Mesenchymal stem cell (in vitro differentiated cells and primary cell): ENCODE measurements around the gene KLHL29.
A peak's percentile ranks its signal among the peaks of the same experiment; 100 is the strongest.

Experiments used
- DNase-seq: peaks from one replicate; pipeline ENCODE4 v3.0.0-alpha.2; 2013
- H2AFZ ChIP-seq: one replicate; pipeline ENCODE4 v1.6.1; 2013; ENCODE audit warnings: low read depth, mild to moderate bottlenecking, control low read depth, inconsistent platforms, low read length, moderate library complexity
- H2AK5ac ChIP-seq: 2 replicates; pipeline ENCODE4 v1.6.1; 2013; ENCODE audit warnings: low read length, moderate library complexity, mild to moderate bottlenecking, inconsistent platforms; ENCODE audit not compliant: severe bottlenecking
- H2BK120ac ChIP-seq: one replicate; pipeline ENCODE4 v1.6.1; 2013; ENCODE audit warnings: low read depth, mild to moderate bottlenecking, inconsistent platforms, low read length, moderate library complexity
- H2BK12ac ChIP-seq, 2 experiments: one replicate each; pipeline ENCODE4 v1.6.1; 2013; ENCODE audit warnings: inconsistent platforms in 2 of 2, low read length in 2 of 2, mild to moderate bottlenecking in 2 of 2, moderate library complexity in 2 of 2, control low read depth in 1 of 2
- H2BK15ac ChIP-seq: one replicate; pipeline ENCODE4 v1.6.1; 2013; ENCODE audit warnings: mild to moderate bottlenecking, low read depth, inconsistent platforms; ENCODE audit not compliant: poor library complexity, severe bottlenecking
- H2BK5ac ChIP-seq: 2 replicates; pipeline ENCODE4 v1.6.1; 2013; ENCODE audit warnings: low read depth, mild to moderate bottlenecking, low read length, control low read depth, inconsistent platforms; ENCODE audit not compliant: poor library complexity, severe bottlenecking
- H3K14ac ChIP-seq, 2 experiments: one replicate each; pipeline ENCODE4 v1.6.1; 2013; ENCODE audit warnings: inconsistent platforms in 2 of 2, low read length in 2 of 2, control low read depth in 1 of 2, mild to moderate bottlenecking in 1 of 2, moderate library complexity in 1 of 2
- H3K18ac ChIP-seq, 2 experiments: one replicate each; pipeline ENCODE4 v1.6.1; 2013; ENCODE audit warnings: inconsistent platforms in 2 of 2, low read length in 2 of 2, control low read depth in 1 of 2, low read depth in 1 of 2, mild to moderate bottlenecking in 1 of 2
- H3K23ac ChIP-seq, 2 experiments: one replicate each; pipeline ENCODE4 v1.6.1; 2013; ENCODE audit warnings: inconsistent platforms in 2 of 2, low read length in 2 of 2, mild to moderate bottlenecking in 2 of 2, moderate library complexity in 2 of 2, control low read depth in 1 of 2
- H3K27ac ChIP-seq: 2 replicates; pipeline ENCODE4 v1.5.1; 2013; ENCODE audit warnings: mild to moderate bottlenecking, moderate library complexity, low read length, control low read depth, inconsistent platforms; ENCODE audit not compliant: poor library complexity, severe bottlenecking
- H3K27me3 ChIP-seq, 2 experiments: 2 replicates each; pipeline versions ENCODE4 v1.6.1 to v1.7.0; 2013; ENCODE audit warnings: low read length in 2 of 2, mild to moderate bottlenecking in 2 of 2, moderate library complexity in 2 of 2, control low read depth in 1 of 2, inconsistent platforms in 1 of 2; ENCODE audit not compliant: control insufficient read depth in 1 of 2, insufficient read depth in 1 of 2
- H3K36me3 ChIP-seq, 2 experiments: 2 replicates each; pipeline versions ENCODE4 v1.6.1 to v1.7.0; 2013; ENCODE audit warnings: low read length in 2 of 2, control low read depth in 1 of 2, inconsistent platforms in 1 of 2, low read depth in 1 of 2, mild to moderate bottlenecking in 1 of 2; ENCODE audit not compliant: insufficient read depth in 2 of 2, control insufficient read depth in 1 of 2
- H3K4ac ChIP-seq, 2 experiments: one replicate each; pipeline ENCODE4 v1.6.1; 2013; ENCODE audit warnings: inconsistent platforms in 2 of 2, low read length in 2 of 2, mild to moderate bottlenecking in 2 of 2, moderate library complexity in 2 of 2, control low read depth in 1 of 2, low read depth in 1 of 2
- H3K4me1 ChIP-seq: 2 replicates; pipeline ENCODE4 v1.6.1; 2013; ENCODE audit warnings: low read depth, low read length, control low read depth; ENCODE audit not compliant: control insufficient read depth, insufficient read depth
- H3K4me2 ChIP-seq: 2 replicates; pipeline ENCODE4 v1.6.1; 2013; ENCODE audit warnings: low read length, mild to moderate bottlenecking, inconsistent platforms; ENCODE audit not compliant: poor library complexity, severe bottlenecking
- H3K4me3 ChIP-seq, 2 experiments: 2 replicates each; pipeline versions ENCODE4 v1.5.1 to v1.7.0; 2013; ENCODE audit warnings: low read length in 2 of 2, mild to moderate bottlenecking in 2 of 2, control low read depth in 1 of 2, low read depth in 1 of 2; ENCODE audit not compliant: insufficient read depth in 1 of 2
- H3K79me1 ChIP-seq: replicated peaks from 2 replicates; pipeline ENCODE4 v1.6.1; 2013; ENCODE audit warnings: mild to moderate bottlenecking, control low read depth, low read length, inconsistent platforms; ENCODE audit not compliant: poor library complexity, severe bottlenecking
- H3K9ac ChIP-seq: 2 replicates; pipeline ENCODE4 v1.7.0; 2013; ENCODE audit warnings: mild to moderate bottlenecking, low read length, moderate library complexity
- H3K9me3 ChIP-seq: 2 replicates; pipeline ENCODE4 v1.7.0; 2013; ENCODE audit warnings: mild to moderate bottlenecking, low read length; ENCODE audit not compliant: control insufficient read depth
- H4K8ac ChIP-seq: one replicate; pipeline ENCODE4 v1.6.1; 2013; ENCODE audit warnings: inconsistent platforms, mild to moderate bottlenecking, low read length, moderate library complexity
- H4K91ac ChIP-seq: one replicate; pipeline ENCODE4 v1.6.1; 2013; ENCODE audit warnings: mild to moderate bottlenecking, low read length, inconsistent platforms
- WGBS: methylation state at CpG from one replicate; pipeline ENCODE4 v1.1.7; 2013; ENCODE audit warnings: mixed read lengths; 5-methylcytosine and 5-hydroxymethylcytosine counted together

KLHL29 gene

GRCh38 chr2:23446916-23447315 lies 61.9 kb downstream of the KLHL29 start:
- no peak overlapping the region for H4K91ac ChIP-seq
- H3K36me3 ChIP-seq = peaks cover 0 to 4% of the 10 kb centered on the region in 2 experiments
- no peaks in the 10 kb centered on the region for H3K4me1 ChIP-seq
- peak overlapping the region in 1 of 2 experiments; percentile 15 for H3K4ac ChIP-seq
- no peaks in the 10 kb centered on the region for H3K27me3 ChIP-seq
- no peak overlapping the region for H3K14ac ChIP-seq
- peak overlapping the region in 1 of 2 experiments; percentile 3 for H2BK12ac ChIP-seq
- no peak overlapping the region for H2BK5ac ChIP-seq
- H3K4me3 ChIP-seq = no peak overlapping the region
- H4K8ac ChIP-seq = no peak overlapping the region
- no peak overlapping the region for H3K9ac ChIP-seq
- H2BK15ac ChIP-seq = no peak overlapping the region
- no peak overlapping the region for H2BK120ac ChIP-seq
- H2AK5ac ChIP-seq = no peak overlapping the region
- peaks cover 3% of the 10 kb centered on the region for H3K9me3 ChIP-seq
- 95% methylated on average over 5 of the region's 5 CpGs for WGBS
- H3K4me2 ChIP-seq = no peak overlapping the region
- H3K79me1 ChIP-seq = peaks cover 5% of the 10 kb centered on the region
- H3K23ac ChIP-seq = no peak overlapping the region
- H2AFZ ChIP-seq = no peak overlapping the region
- DNase-seq = no peak
- H3K27ac ChIP-seq = no peak overlapping the region
- peak overlapping the region in 1 of 2 experiments; percentile 1 for H3K18ac ChIP-seq

DNA sequence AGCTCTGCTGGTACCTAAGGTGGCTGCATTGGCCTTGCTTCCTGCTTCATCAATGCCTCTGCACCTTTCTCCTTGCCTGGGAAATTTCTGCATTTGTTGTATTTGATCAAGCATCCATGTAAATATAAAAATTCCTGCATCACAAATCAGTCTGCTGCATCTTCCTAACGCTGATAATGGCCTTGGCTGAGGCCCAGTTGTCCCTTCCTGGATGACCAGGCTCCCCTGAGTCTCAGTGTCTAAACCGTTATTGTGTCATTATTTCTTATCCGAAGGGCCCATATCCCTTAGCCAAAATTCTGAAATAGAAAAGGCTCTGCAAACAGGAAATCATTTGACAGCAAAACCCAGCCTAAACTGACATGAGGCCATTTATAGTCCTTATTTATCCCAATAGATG lies 62.4 kb downstream of the KLHL29 start:
- Histone ChIP-seq H3K18ac (peak overlapping the region in 1 of 2 experiments; percentile 1), H2AFZ (no peak overlapping the region), H2BK5ac (no peak overlapping the region), H2BK12ac (peak overlapping the region in 1 of 2 experiments; percentile 3), H4K91ac (no peak overlapping the region), H3K79me1 (peaks cover 5% of the 10 kb centered on the region), H3K4me2 (no peak overlapping the region), H3K4me1 (no peaks in the 10 kb centered on the region), H2BK15ac (no peak overlapping the region), H3K27ac (no peak overlapping the region), H2AK5ac (no peak overlapping the region), H3K4me3 (no peak overlapping the region), H3K14ac (no peak overlapping the region), H4K8ac (no peak overlapping the region), H3K9ac (no peak overlapping the region), H3K23ac (no peak overlapping the region), H3K9me3 (no peaks in the 10 kb centered on the region), H3K4ac (no peak overlapping the region), H3K27me3 (no peaks in the 10 kb centered on the region), H2BK120ac (no peak overlapping the region), H3K36me3 (peaks cover 3 to 4% of the 10 kb centered on the region in 2 experiments)
- DNase-seq = no peak
- 96% methylated on average over 3 of the region's 3 CpGs for WGBS

DNA sequence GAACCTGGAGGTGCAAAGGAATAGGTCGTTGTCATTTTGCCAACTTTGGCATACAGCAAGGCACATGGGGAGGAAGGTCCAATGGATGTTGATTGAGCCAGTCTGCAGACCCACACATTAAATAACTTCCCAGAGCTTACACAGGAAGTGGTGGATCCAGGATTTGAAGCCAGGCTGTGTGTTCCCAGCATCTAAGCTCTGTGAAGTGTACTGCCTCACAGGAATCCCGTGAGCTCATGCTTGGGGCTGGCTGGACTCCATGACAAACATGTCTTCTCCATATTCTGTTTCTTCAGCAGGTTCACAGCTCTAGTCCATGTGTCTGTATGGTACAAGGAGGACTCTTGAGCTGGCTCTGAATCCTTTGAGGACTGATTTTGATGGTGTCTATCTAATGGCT lies 63.9 kb downstream of the KLHL29 start:
- H3K27ac ChIP-seq = no peak overlapping the region
- no peak overlapping the region for H3K9ac ChIP-seq
- H2AK5ac ChIP-seq = no peak overlapping the region
- H2AFZ ChIP-seq = no peak overlapping the region
- peaks cover 9% of the 10 kb centered on the region for H3K79me1 ChIP-seq
- H3K4ac ChIP-seq = no peak overlapping the region
- H3K14ac ChIP-seq = no peak overlapping the region
- no peak overlapping the region for H2BK120ac ChIP-seq
- H2BK12ac ChIP-seq = no peak overlapping the region
- H3K18ac ChIP-seq = no peak overlapping the region
- no peak overlapping the region for H3K4me3 ChIP-seq
- no peak for DNase-seq
- WGBS = 85% methylated on average over 2 of the region's 2 CpGs
- H2BK5ac ChIP-seq = no peak overlapping the region
- H4K8ac ChIP-seq = no peak overlapping the region
- H3K23ac ChIP-seq = no peak overlapping the region
- H3K36me3 ChIP-seq = peaks cover 4 to 5% of the 10 kb centered on the region in 2 experiments
- H3K27me3 ChIP-seq = no peaks in the 10 kb centered on the region
- no peak overlapping the region for H4K91ac ChIP-seq
- H3K4me2 ChIP-seq = no peak overlapping the region
- no peaks in the 10 kb centered on the region for H3K9me3 ChIP-seq
- peaks cover 9% of the 10 kb centered on the region for H3K4me1 ChIP-seq
- H2BK15ac ChIP-seq = no peak overlapping the region

- peak overlapping the region; percentile 61 for H3K9ac ChIP-seq
- peaks cover 4 to 5% of the 10 kb centered on the region in 2 experiments for H3K36me3 ChIP-seq
- no peak overlapping the region for H4K8ac ChIP-seq
- no peak for DNase-seq
- no peak overlapping the region for H3K4me3 ChIP-seq
- H3K14ac ChIP-seq = no peak overlapping the region
- no peak overlapping the region for H3K4ac ChIP-seq
- peaks cover 11% of the 10 kb centered on the region for H3K4me1 ChIP-seq
- no peak overlapping the region for H3K18ac ChIP-seq
- no peaks in the 10 kb centered on the region for H3K9me3 ChIP-seq
- no peak overlapping the region for H2BK15ac ChIP-seq
- H3K27me3 ChIP-seq = no peaks in the 10 kb centered on the region
- H2AK5ac ChIP-seq = no peak overlapping the region
- H2BK12ac ChIP-seq = no peak overlapping the region
- H2BK5ac ChIP-seq = no peak overlapping the region
- no peak overlapping the region for H4K91ac ChIP-seq
- H3K79me1 ChIP-seq = peaks cover 9% of the 10 kb centered on the region
- H3K23ac ChIP-seq = no peak overlapping the region
- H3K4me2 ChIP-seq = no peak overlapping the region
- H3K27ac ChIP-seq = no peak overlapping the region
- no peak overlapping the region for H2BK120ac ChIP-seq
- H2AFZ ChIP-seq = no peak overlapping the region
Measured at GRCh38 chr2:23449413-23449812, 64.4 kb downstream of the KLHL29 start.
